HG03097 (cell line): ENCODE measurements around the gene PTPRN2.

Experiments
- ATAC-seq: cut with Tn5 transposase; IDR thresholded peaks from one replicate; pipeline ENCODE4 v1.9.1; 2021; ENCODE audit not compliant: unreplicated experiment, low FRiP score

The PTPRN2 gene

GRCh38 chr7:158449942-158450341 lies 137.7 kb downstream of the PTPRN2 start:
- ATAC-seq = no peak

GRCh38 chr7:158449266-158449665 lies 138.4 kb downstream of the PTPRN2 start:
- no peak for ATAC-seq

GRCh38 chr7:158448430-158449100 lies 139.1 kb downstream of the PTPRN2 start:
- no peak for ATAC-seq

GRCh38 chr7:158447506-158448171 lies 140.0 kb downstream of the PTPRN2 start:
- no peak for ATAC-seq

GRCh38 chr7:158447151-158447505 lies 140.5 kb downstream of the PTPRN2 start:
- ATAC-seq = no peak

- no peak for ATAC-seq
Observed at GRCh38 chr7:158446706-158447105, 140.9 kb downstream of the PTPRN2 start.

- ATAC-seq = no peak
Observed at GRCh38 chr7:158446281-158446680, 141.3 kb downstream of the PTPRN2 start.

- ATAC-seq = no peak
Observed at GRCh38 chr7:158445421-158446175, 142.0 kb downstream of the PTPRN2 start.

GRCh38 chr7:158444501-158445420 lies 142.9 kb downstream of the PTPRN2 start:
- no peak for ATAC-seq

- ATAC-seq = no peak
Observed at GRCh38 chr7:158443688-158444483, 143.7 kb downstream of the PTPRN2 start.

- ATAC-seq = no peak
Observed at GRCh38 chr7:158443014-158443687, 144.5 kb downstream of the PTPRN2 start.

GRCh38 chr7:158442260-158442659 lies 145.4 kb downstream of the PTPRN2 start:
- ATAC-seq = no peak

- no peak for ATAC-seq
Observed at GRCh38 chr7:158439035-158439434, 148.6 kb downstream of the PTPRN2 start.

GRCh38 chr7:158432369-158433341 lies 155.0 kb downstream of the PTPRN2 start:
- ATAC-seq = no peak

- ATAC-seq = no peak
Observed at GRCh38 chr7:158431941-158432347, 155.7 kb downstream of the PTPRN2 start.

GRCh38 chr7:158431055-158431940 lies 156.3 kb downstream of the PTPRN2 start:
- ATAC-seq = no peak
